Measurements from ENCODE around the gene ZSCAN12.
"Not testable (repeated sequence)": the region's sequence is repeated elsewhere in the genome, so short reads cannot be mapped to it uniquely, and the experiment has no call there.

ZSCAN12 gene

DNA sequence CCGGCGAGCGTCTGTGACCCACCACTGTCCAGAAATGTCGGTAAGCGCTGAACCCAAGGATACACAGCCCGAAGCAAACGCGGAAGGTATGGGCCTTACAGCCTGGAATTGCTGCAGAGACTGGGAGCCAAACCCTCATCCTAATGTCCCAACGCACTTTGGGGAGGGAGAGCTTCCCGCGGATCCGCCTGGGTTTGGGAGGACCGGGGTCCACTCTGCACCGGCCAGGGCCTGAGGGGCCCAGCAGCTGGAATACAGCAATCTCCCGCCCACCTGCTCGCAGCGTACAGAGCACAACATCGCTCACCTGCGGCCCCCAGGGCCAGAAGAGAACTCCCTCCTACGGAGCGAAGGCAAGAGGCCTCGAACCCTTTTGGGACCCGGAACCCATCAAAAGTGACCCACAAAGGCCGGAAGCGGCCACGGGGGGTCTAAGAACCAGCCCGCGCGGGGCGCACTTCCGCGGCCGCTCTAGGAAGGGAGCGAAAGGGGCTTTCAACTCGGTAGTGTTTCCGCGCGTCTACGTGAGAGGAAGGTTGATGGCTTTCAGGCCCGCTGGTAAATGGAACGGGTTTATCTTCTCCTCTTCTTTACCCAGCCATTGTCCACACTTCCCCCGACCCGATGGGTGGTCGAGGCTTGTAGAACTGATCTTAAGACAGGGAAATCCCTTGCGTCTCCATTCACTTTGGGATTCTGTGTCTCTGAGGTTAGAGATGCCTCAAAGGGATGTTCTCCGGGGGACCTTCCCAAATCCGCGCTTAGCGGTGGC, at the start of gene ZSCAN12:
TSS of gene ZSCAN12 (minus strand) at position 398 of the 772 bp plus-strand sequence. CDS start 1,342 bp downstream, outside the sequence.
- Histone ChIP-seq H3K4me3 (replicated peaks; ENCODE audit: low read depth, low read length) (peak within 1 kb of the TSS; percentile 97), H3K27me3 (replicated peaks; ENCODE audit: control insufficient read depth, insufficient read depth, low read length) (no peaks in the 10 kb centered on the region), H3K36me3 (ENCODE audit: control insufficient read depth, insufficient read depth, low read length) (no peaks in the 10 kb centered on the region; the same call in 1 of the 2 replicates)
- peak; percentile 94 for DNase-seq (ENCODE audit: extremely low read depth, insufficient read length)
- peak; percentile 67 for TF ChIP-seq CTCF (IDR thresholded peaks at IDR 0.05; ENCODE audit: insufficient read depth, low read length, poor library complexity, severe bottlenecking)

DNA sequence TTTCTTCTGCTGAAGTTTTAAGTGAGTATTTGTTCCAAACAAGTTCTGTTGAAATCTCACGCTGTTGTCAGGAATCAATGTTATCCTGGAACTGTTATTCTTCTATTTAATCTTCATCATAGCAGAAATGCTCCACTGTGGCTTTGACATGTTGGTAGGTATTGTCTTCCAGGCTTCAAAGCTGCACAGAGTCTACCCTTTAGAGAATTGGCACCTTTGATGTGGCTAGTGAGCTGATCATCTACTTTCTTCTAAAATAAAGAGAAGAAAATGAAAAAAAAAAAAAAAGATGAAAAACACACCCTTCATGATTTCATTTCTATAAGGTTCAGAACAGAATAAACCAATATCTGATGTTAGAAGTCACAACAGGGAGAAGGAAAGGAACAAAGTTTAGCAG, 49.5 kb upstream of the ZSCAN12 start:
- Histone ChIP-seq H3K4me3 (replicated peaks; ENCODE audit: low read depth, low read length) (no peak overlapping the region), H3K27me3 (replicated peaks; ENCODE audit: control insufficient read depth, insufficient read depth, low read length) (no peaks in the 10 kb centered on the region; the same call in 1 of the 2 replicates), H3K36me3 (ENCODE audit: control insufficient read depth, insufficient read depth, low read length) (no peaks in the 10 kb centered on the region)
- TF ChIP-seq CTCF (IDR thresholded peaks at IDR 0.05; ENCODE audit: insufficient read depth, low read length, poor library complexity, severe bottlenecking): no peak
- DNase-seq (ENCODE audit: extremely low read depth, insufficient read length): no peak

GRCh38 chr6:28447512-28447906, 48.0 kb upstream of the ZSCAN12 start:
- H3K4me3 ChIP-seq (replicated peaks; ENCODE audit: low read depth, low read length); DNase-seq (ENCODE audit: extremely low read depth, insufficient read length); H3K36me3 ChIP-seq (ENCODE audit: control insufficient read depth, insufficient read depth, low read length); H3K27me3 ChIP-seq (replicated peaks; ENCODE audit: control insufficient read depth, insufficient read depth, low read length): not testable (repeated sequence)

GRCh38 chr6:28446818-28447511, 47.4 kb upstream of the ZSCAN12 start:
- H3K36me3 ChIP-seq (ENCODE audit: control insufficient read depth, insufficient read depth, low read length): no peaks in the 10 kb centered on the region
- H3K4me3 ChIP-seq (replicated peaks; ENCODE audit: low read depth, low read length): peak overlapping the region; percentile 38
- TF ChIP-seq CTCF (IDR thresholded peaks at IDR 0.05; ENCODE audit: insufficient read depth, low read length, poor library complexity, severe bottlenecking): no peak
- no peaks in the 10 kb centered on the region; the same call in 1 of the 2 replicates for H3K27me3 ChIP-seq (replicated peaks; ENCODE audit: control insufficient read depth, insufficient read depth, low read length)
- DNase-seq (ENCODE audit: extremely low read depth, insufficient read length): peak; percentile 16

GRCh38 chr6:28444759-28445158, 45.2 kb upstream of the ZSCAN12 start:
- not testable (repeated sequence) for H3K36me3 ChIP-seq (ENCODE audit: control insufficient read depth, insufficient read depth, low read length); H3K27me3 ChIP-seq (replicated peaks; ENCODE audit: control insufficient read depth, insufficient read depth, low read length); DNase-seq (ENCODE audit: extremely low read depth, insufficient read length); H3K4me3 ChIP-seq (replicated peaks; ENCODE audit: low read depth, low read length)

GRCh38 chr6:28443112-28443773, 43.7 kb upstream of the ZSCAN12 start, which contains the start of gene ZSCAN23:
ZSCAN23 (minus strand) TSS chr6:28443491; CDS start chr6:28436266, 7,225 bp downstream.
- H3K4me3 ChIP-seq (replicated peaks; ENCODE audit: low read depth, low read length): peak within 1 kb of the TSS; percentile 81

More at GRCh38 chr6:28443112-28443773, 43.7 kb upstream of the ZSCAN12 start, which contains the start of gene ZSCAN23:
- Histone ChIP-seq H3K27me3 (replicated peaks; ENCODE audit: control insufficient read depth, insufficient read depth, low read length) (no peaks in the 10 kb centered on the region; the same call in 1 of the 2 replicates), H3K36me3 (ENCODE audit: control insufficient read depth, insufficient read depth, low read length) (no peaks in the 10 kb centered on the region)
- peak; percentile 88 for DNase-seq (ENCODE audit: extremely low read depth, insufficient read length)
- TF ChIP-seq CTCF (IDR thresholded peaks at IDR 0.05; ENCODE audit: insufficient read depth, low read length, poor library complexity, severe bottlenecking): no peak

Data from GM06990 (cell line).